Dermis blood vessel endothelial cell (primary cell): ENCODE data around the gene TNFRSF9. TPM values are rescaled to one million over a fixed set of nuclear protein-coding genes. Genes with fewer than 3 reads are reported as not detected.
A peak's percentile ranks its signal among the peaks of the same experiment; 100 is the strongest.
"Not testable (repeated sequence)": the region's sequence is repeated elsewhere in the genome, so short reads cannot be mapped to it uniquely, and the experiment has no call there.

ENCODE experiments used
- DNase-seq: peaks from one replicate; pipeline ENCODE4 v3.0.0; 2010
- total RNA-seq: library from RNA; depleted of rRNA; stranded (reverse); fragments of >200 nt; gene quantifications from 2 replicates; pipeline ENCODE4 v1.2.3, GENCODE V29; 2014

TNFRSF9 gene
- total RNA-seq, 1 donor from 2014 or later = 0.51 TPM

- no peak for DNase-seq
These were observed 20.2 kb upstream of the TNFRSF9 start for GRCh38 chr1:7960867-7961215.

GRCh38 chr1:7960165-7960564 lies 19.5 kb upstream of the TNFRSF9 start:
- no peak for DNase-seq

GRCh38 chr1:7956218-7957032 lies 15.8 kb upstream of the TNFRSF9 start:
- DNase-seq = no peak

- DNase-seq = no peak
These were observed 14.0 kb upstream of the TNFRSF9 start for GRCh38 chr1:7954683-7955082.

GRCh38 chr1:7953850-7954609 lies 13.4 kb upstream of the TNFRSF9 start:
- peak; percentile 93 for DNase-seq

GRCh38 chr1:7952791-7953190 lies 12.2 kb upstream of the TNFRSF9 start:
- DNase-seq = not testable (repeated sequence)

GRCh38 chr1:7948960-7949359 lies 8.3 kb upstream of the TNFRSF9 start:
- no peak for DNase-seq

- DNase-seq = no peak
These were observed 2.6 kb upstream of the TNFRSF9 start for GRCh38 chr1:7943251-7943650.

GRCh38 chr1:7942214-7942921 lies 1.7 kb upstream of the TNFRSF9 start:
- DNase-seq = peak; percentile 60

GRCh38 chr1:7941437-7941793 lies 776 bp upstream of the TNFRSF9 start:
- no peak for DNase-seq

GRCh38 chr1:7940034-7940433 lies 605 bp downstream of the TNFRSF9 start:
- DNase-seq = no peak

GRCh38 chr1:7938070-7938469 lies 2.6 kb downstream of the TNFRSF9 start:
- no peak for DNase-seq

- no peak for DNase-seq
These were observed 8.0 kb downstream of the TNFRSF9 start for GRCh38 chr1:7932524-7933138.

GRCh38 chr1:7931446-7931812 lies 9.2 kb downstream of the TNFRSF9 start:
- no peak for DNase-seq

- no peak for DNase-seq
These were observed 9.8 kb downstream of the TNFRSF9 start for GRCh38 chr1:7930645-7931445.

- peak; percentile 59 for DNase-seq
These were observed 11.0 kb downstream of the TNFRSF9 start for GRCh38 chr1:7929637-7930036.

GRCh38 chr1:7928247-7928646 lies 12.4 kb downstream of the TNFRSF9 start:
- DNase-seq = no peak

GRCh38 chr1:7927061-7927460 lies 13.6 kb downstream of the TNFRSF9 start:
- not testable (repeated sequence) for DNase-seq

- DNase-seq = no peak
These were observed 18.3 kb downstream of the TNFRSF9 start for GRCh38 chr1:7922301-7922700.

- DNase-seq = no peak
These were observed 18.8 kb downstream of the TNFRSF9 start for GRCh38 chr1:7921796-7922195.

- DNase-seq = no peak
These were observed 20.8 kb downstream of the TNFRSF9 start for GRCh38 chr1:7919880-7920279.

- not testable (repeated sequence) for DNase-seq
These were observed 22.7 kb downstream of the TNFRSF9 start for GRCh38 chr1:7917971-7918370.
